GM18526 (cell line): ENCODE results near the gene PCSK7.

Source experiments
- POLR2A ChIP-seq: IDR thresholded peaks from 3 replicates; pipeline ENCODE4 v1.6.1; 2011; ENCODE audit not compliant: insufficient read length; ENCODE audit errors: extremely low read depth

PCSK7 gene

GRCh38 chr11:117239295-117239694 is 7.4 kb upstream of the PCSK7 start:
- no peak for TF ChIP-seq POLR2A

- TF ChIP-seq POLR2A = no peak
Observed at GRCh38 chr11:117238221-117238620, 6.3 kb upstream of the PCSK7 start.

GRCh38 chr11:117232911-117233409 is 1.1 kb upstream of the PCSK7 start:
- TF ChIP-seq POLR2A = no peak

GRCh38 chr11:117232092-117232878 is 412 bp upstream of the PCSK7 start, which contains the start of gene RNF214:
RNF214 (plus strand) TSS chr11:117232671; CDS start chr11:117234273, 1,602 bp downstream.
- peak; percentile 44 for TF ChIP-seq POLR2A

- no peak for TF ChIP-seq POLR2A
Observed at GRCh38 chr11:117230999-117231841, 653 bp downstream of the PCSK7 start.

- no peak for TF ChIP-seq POLR2A
Observed at GRCh38 chr11:117230286-117230961, 1.4 kb downstream of the PCSK7 start.

- TF ChIP-seq POLR2A = no peak
Observed at GRCh38 chr11:117229931-117230285, 2.0 kb downstream of the PCSK7 start.

- no peak for TF ChIP-seq POLR2A
Observed at GRCh38 chr11:117229411-117229810, 2.5 kb downstream of the PCSK7 start.

- no peak for TF ChIP-seq POLR2A
Observed at GRCh38 chr11:117228091-117228490, 3.8 kb downstream of the PCSK7 start.

- no peak for TF ChIP-seq POLR2A
Observed at GRCh38 chr11:117226388-117227385, 5.2 kb downstream of the PCSK7 start.

GRCh38 chr11:117225553-117226170 is 6.2 kb downstream of the PCSK7 start:
- no peak for TF ChIP-seq POLR2A

GRCh38 chr11:117223741-117224689 is 7.9 kb downstream of the PCSK7 start:
- no peak for TF ChIP-seq POLR2A
